Sigmoid colon (tissue), 7 donors: ENCODE data around the gene GJC3. TPM values are rescaled to one million over a fixed set of nuclear protein-coding genes. Genes with fewer than 3 reads are reported as not detected.
"Not testable (repeated sequence)": the region's sequence is repeated elsewhere in the genome, so short reads cannot be mapped to it uniquely, and the experiment has no call there.

Experiments used
- DNase-seq: peaks from one replicate; pipeline ENCODE4 v3.0.0-alpha.2; 2019
- H3K27ac ChIP-seq, 4 donors: fragments of 200-600 bp; sonication (generic); one replicate each; pipeline ENCODE4 v1.5.1; 2016 to 2019; ENCODE audit warnings: mild to moderate bottlenecking in 1 of 4
- H3K27me3 ChIP-seq, 3 donors: fragments of 200-600 bp; sonication (generic); one replicate each; pipeline ENCODE4 v1.5.1; 2019; ENCODE audit warnings: mild to moderate bottlenecking in 1 of 3
- H3K36me3 ChIP-seq, 4 donors: fragments of 200-600 bp; sonication (generic); one replicate each; pipeline ENCODE4 v1.5.1; 2016 to 2019
- H3K4me1 ChIP-seq, 4 donors: fragments of 200-600 bp; sonication (generic); one replicate each; pipeline ENCODE4 v1.5.1; 2017 to 2019
- H3K4me3 ChIP-seq, 4 donors: fragments of 200-600 bp; sonication (generic); one replicate each; pipeline ENCODE4 v1.5.1; 2017 to 2019; ENCODE audit warnings: mild to moderate bottlenecking in 2 of 4, moderate library complexity in 1 of 4
- H3K9me3 ChIP-seq, 4 donors: fragments of 200-600 bp in 3 of 4; sonication (generic) in 3 of 4; one replicate each; pipeline versions ENCODE4 v1.5.1 to v1.6.1; 2013 to 2019
- EP300 ChIP-seq, 4 donors: sonication (generic); formaldehyde crosslinking; IDR thresholded peaks; one replicate each; pipeline ENCODE4 v1.6.1; 2017; ENCODE audit warnings: antibody characterized with exemption in 4 of 4
- POLR2A ChIP-seq, 2 donors: fragments of 450-650 bp; IDR thresholded peaks; one replicate each; pipeline ENCODE4 v1.6.1; 2016; ENCODE audit warnings: antibody characterized with exemption in 2 of 2, mild to moderate bottlenecking in 2 of 2, moderate library complexity in 2 of 2
- POLR2AphosphoS5 ChIP-seq, 4 donors: sonication (generic); formaldehyde crosslinking; IDR thresholded peaks; one replicate each; pipeline ENCODE4 v1.6.1; 2017; ENCODE audit warnings: antibody characterized with exemption in 4 of 4
- WGBS, 2 donors: extraction: QIAGEN DNeasy Blood & Tissue Kit; methylation state at CpG; one replicate each; pipeline ENCODE4 v1.1.7; 2013; 5-methylcytosine and 5-hydroxymethylcytosine counted together
- intact Hi-C: fragments of 100-400 bp; cut with DNase I; formaldehyde crosslinking; loops from one replicate; pipeline ENCODE4 v1.15.1; 2023
- polyA plus RNA-seq, 3 donors: library from polyadenylated mRNA; stranded (reverse); fragments of 200-250 nt; gene quantifications; one replicate each; pipeline ENCODE4 v1.2.3, GENCODE V29; 2013
- total RNA-seq, 4 donors: library from RNA; depleted of rRNA; stranded (reverse); fragments of >200 nt; gene quantifications; one replicate each; pipeline ENCODE4 v1.1.0, GENCODE V29; 2016
- TF ChIP-seq, protein P1 (sequence below), 4 experiments: fragments of 450-650 bp in 3 of 4; fragments of 200-600 bp in 1 of 4; IDR thresholded peaks; one replicate each; pipeline ENCODE4 v1.5.1; 2016 to 2019; ENCODE audit warnings: antibody characterized with exemption in 4 of 4, mild to moderate bottlenecking in 3 of 4, moderate library complexity in 2 of 4
- donor health status: healthy with polysubstance abuse.
- donor health status: Bipolar disorder and iron deficiency.
- donor health status: healthy.

Gene GJC3
- total and polyA plus RNA-seq, 7 donors, result 0.31 to 0.95 (median 0.52) TPM; not detected in 3

GRCh38 chr7:99943641-99944496 is 14.4 kb upstream of the GJC3 start:
- TF ChIP-seq, protein P1, sequence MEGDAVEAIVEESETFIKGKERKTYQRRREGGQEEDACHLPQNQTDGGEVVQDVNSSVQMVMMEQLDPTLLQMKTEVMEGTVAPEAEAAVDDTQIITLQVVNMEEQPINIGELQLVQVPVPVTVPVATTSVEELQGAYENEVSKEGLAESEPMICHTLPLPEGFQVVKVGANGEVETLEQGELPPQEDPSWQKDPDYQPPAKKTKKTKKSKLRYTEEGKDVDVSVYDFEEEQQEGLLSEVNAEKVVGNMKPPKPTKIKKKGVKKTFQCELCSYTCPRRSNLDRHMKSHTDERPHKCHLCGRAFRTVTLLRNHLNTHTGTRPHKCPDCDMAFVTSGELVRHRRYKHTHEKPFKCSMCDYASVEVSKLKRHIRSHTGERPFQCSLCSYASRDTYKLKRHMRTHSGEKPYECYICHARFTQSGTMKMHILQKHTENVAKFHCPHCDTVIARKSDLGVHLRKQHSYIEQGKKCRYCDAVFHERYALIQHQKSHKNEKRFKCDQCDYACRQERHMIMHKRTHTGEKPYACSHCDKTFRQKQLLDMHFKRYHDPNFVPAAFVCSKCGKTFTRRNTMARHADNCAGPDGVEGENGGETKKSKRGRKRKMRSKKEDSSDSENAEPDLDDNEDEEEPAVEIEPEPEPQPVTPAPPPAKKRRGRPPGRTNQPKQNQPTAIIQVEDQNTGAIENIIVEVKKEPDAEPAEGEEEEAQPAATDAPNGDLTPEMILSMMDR (IDR thresholded peaks at IDR 0.05), result no peak
- TF ChIP-seq POLR2AphosphoS5 (IDR thresholded peaks at IDR 0.05) (no peak), EP300 (IDR thresholded peaks at IDR 0.05) (no peak), POLR2A (IDR thresholded peaks at IDR 0.05) (no peak)
- Histone ChIP-seq H3K4me3 (no peak overlapping the region), H3K9me3 (peaks cover 0 to 1% (median 0%) of the 10 kb centered on the region in 4 donors), H3K27ac (no peak overlapping the region), H3K36me3 (no peaks in the 10 kb centered on the region), H3K27me3 (peaks cover 0 to 5% (median 0%) of the 10 kb centered on the region in 3 donors), H3K4me1 (no peaks in the 10 kb centered on the region)
- DNase-seq, result no peak
- intact Hi-C loops, result no loop called here
- 45 to 58% methylated on average over 14 of the region's 14 CpGs for WGBS, 2 donors

GRCh38 chr7:99938296-99938695 is 8.9 kb upstream of the GJC3 start:
- Histone ChIP-seq H3K4me1 (no peaks in the 10 kb centered on the region), H3K4me3 (no peak overlapping the region), H3K36me3 (no peaks in the 10 kb centered on the region), H3K27ac (no peak overlapping the region), H3K9me3 (peaks cover 0 to 6% (median 2%) of the 10 kb centered on the region in 4 donors), H3K27me3 (peaks cover 0 to 5% (median 0%) of the 10 kb centered on the region in 3 donors)
- intact Hi-C loops, result no loop called here
- TF ChIP-seq EP300 (IDR thresholded peaks at IDR 0.05) (no peak), POLR2A (IDR thresholded peaks at IDR 0.05) (no peak), POLR2AphosphoS5 (IDR thresholded peaks at IDR 0.05) (no peak)
- TF ChIP-seq, protein P1 (IDR thresholded peaks at IDR 0.05), result no peak
- DNase-seq, result no peak
- WGBS, 2 donors, result 64 to 95% methylated on average over 2 of the region's 2 CpGs

- WGBS, 2 donors, result 47 to 54% methylated on average over 4 of the region's 4 CpGs
- H3K36me3 ChIP-seq, H3K9me3 ChIP-seq, H3K27me3 ChIP-seq, H3K27ac ChIP-seq, intact Hi-C loops, DNase-seq, H3K4me1 ChIP-seq, H3K4me3 ChIP-seq: not testable (repeated sequence)
Observed at GRCh38 chr7:99935009-99935408, 5.6 kb upstream of the GJC3 start.

DNA sequence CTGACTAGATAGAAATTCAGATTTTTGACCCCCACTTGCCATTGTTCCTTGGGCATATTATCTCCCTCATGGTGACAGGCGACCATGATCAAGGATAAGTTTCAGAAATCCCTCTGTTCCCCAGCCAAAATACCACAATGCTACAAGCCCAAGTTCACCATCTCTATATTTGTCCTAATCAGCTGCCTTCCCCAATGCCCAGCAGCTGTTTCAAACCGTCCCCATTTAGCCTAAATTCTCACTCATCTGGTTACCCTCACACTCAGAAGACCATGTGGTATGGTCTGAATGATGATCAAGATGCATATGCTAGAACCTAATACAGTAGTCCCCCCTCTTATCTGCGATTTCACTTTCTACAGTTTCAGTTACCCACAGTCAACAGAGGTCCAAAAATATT is 956 bp upstream of the GJC3 start:
- intact Hi-C loops, result no loop called here
- Histone ChIP-seq H3K36me3 (no peaks in the 10 kb centered on the region), H3K4me3 (no peak overlapping the region), H3K27ac (no peak overlapping the region), H3K9me3 (no peaks in the 10 kb centered on the region), H3K27me3 (no peaks in the 10 kb centered on the region), H3K4me1 (peaks cover 0 to 13% (median 0%) of the 10 kb centered on the region in 4 donors)
- DNase-seq, result no peak
- WGBS, 2 donors, result 85 to 86% methylated on average over 3 of the region's 3 CpGs
- TF ChIP-seq POLR2AphosphoS5 (IDR thresholded peaks at IDR 0.05) (no peak), POLR2A (IDR thresholded peaks at IDR 0.05) (no peak)
- TF ChIP-seq, protein P1 (IDR thresholded peaks at IDR 0.05), result no peak

DNA sequence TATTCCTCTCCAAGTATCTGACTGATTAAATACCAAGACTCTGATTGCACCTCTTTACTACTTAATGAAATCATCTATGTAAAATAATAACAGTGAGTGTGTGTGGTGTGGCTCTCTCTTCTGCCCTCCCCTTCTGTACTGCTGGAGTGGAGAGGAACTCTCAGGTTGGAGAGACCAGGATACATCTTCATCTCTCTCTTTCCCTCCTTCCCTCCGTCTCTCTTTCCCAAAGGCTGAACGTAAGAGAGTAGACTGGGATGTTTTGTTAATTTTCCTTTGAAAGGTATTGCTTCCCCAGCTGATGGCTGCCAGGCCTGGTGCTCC is 272 bp upstream of the GJC3 start:
- peak overlapping the region in 1 of 4 donors; percentile 24 for H3K4me3 ChIP-seq
- no peaks in the 10 kb centered on the region for H3K27me3 ChIP-seq
- 21 to 22% methylated on average over 2 of the region's 2 CpGs for WGBS, 2 donors
- no peak for DNase-seq
- peaks cover 0 to 13% (median 0%) of the 10 kb centered on the region in 4 donors for H3K4me1 ChIP-seq
- no peaks in the 10 kb centered on the region for H3K36me3 ChIP-seq
- intact Hi-C loops, result no loop called here
- TF ChIP-seq POLR2A (IDR thresholded peaks at IDR 0.05) (no peak), EP300 (IDR thresholded peaks at IDR 0.05) (no peak), POLR2AphosphoS5 (IDR thresholded peaks at IDR 0.05) (no peak)
- TF ChIP-seq, protein P1 (IDR thresholded peaks at IDR 0.05), result no peak
- no peaks in the 10 kb centered on the region for H3K9me3 ChIP-seq
- H3K27ac ChIP-seq, result no peak overlapping the region
